ENCODE data around the gene ZEB2.

GRCh38 chr2:144471305-144472045 lies 48.4 kb downstream of the ZEB2 start:
- TF ChIP-seq, protein P1, sequence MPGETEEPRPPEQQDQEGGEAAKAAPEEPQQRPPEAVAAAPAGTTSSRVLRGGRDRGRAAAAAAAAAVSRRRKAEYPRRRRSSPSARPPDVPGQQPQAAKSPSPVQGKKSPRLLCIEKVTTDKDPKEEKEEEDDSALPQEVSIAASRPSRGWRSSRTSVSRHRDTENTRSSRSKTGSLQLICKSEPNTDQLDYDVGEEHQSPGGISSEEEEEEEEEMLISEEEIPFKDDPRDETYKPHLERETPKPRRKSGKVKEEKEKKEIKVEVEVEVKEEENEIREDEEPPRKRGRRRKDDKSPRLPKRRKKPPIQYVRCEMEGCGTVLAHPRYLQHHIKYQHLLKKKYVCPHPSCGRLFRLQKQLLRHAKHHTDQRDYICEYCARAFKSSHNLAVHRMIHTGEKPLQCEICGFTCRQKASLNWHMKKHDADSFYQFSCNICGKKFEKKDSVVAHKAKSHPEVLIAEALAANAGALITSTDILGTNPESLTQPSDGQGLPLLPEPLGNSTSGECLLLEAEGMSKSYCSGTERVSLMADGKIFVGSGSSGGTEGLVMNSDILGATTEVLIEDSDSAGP (CRISPR knock-in tag; IDR thresholded peaks at IDR 0.05; ENCODE audit: borderline replicate concordance) = no peak
- TF ChIP-seq ATF1 (CRISPR knock-in tag; IDR thresholded peaks at IDR 0.05) (no peak), POLR2AphosphoS5 (IDR thresholded peaks at IDR 0.05; ENCODE audit: low read depth, low read length) (no peak), POLR2G (IDR thresholded peaks at IDR 0.05; ENCODE audit: low read depth, low read length) (no peak), RFX5 (IDR thresholded peaks at IDR 0.05; ENCODE audit: low read depth, low read length) (no peak), EP300 (IDR thresholded peaks at IDR 0.05; ENCODE audit: low read depth in 2 of 2, low read length in 2 of 2) (no peak), EP300 (CRISPR knock-in tag; IDR thresholded peaks at IDR 0.05; ENCODE audit: borderline replicate concordance) (no peak), ZNF737 (CRISPR knock-in tag; IDR thresholded peaks at IDR 0.05; ENCODE audit: borderline replicate concordance) (no peak), JUN (CRISPR knock-in tag; IDR thresholded peaks at IDR 0.05) (no peak)

All from HepG2 (cell line).